HCT116 (cell line): ENCODE measurements around the gene SELENOM. TPM values are rescaled to one million over a fixed set of nuclear protein-coding genes. Genes with fewer than 3 reads are reported as not detected.

ENCODE experiments used
- ATAC-seq: fragments of 200-7000 bp; cut with Tn5 transposase; 2 replicates; pipeline ENCODE4 v1.9.1; 2020; ENCODE audit warnings: mild to moderate bottlenecking, moderate library complexity
- BruUV-seq: library from RNA; stranded (reverse); fragments of 400-500 nt; replicated peaks from 2 replicates; lab custom pipeline; 2021; lab: Mats Ljungman, UMichigan
- CTCF ChIA-PET: fragments of 300-600 bp; sonication (Branson Sonifier 250); formaldehyde crosslinking; loops from one replicate; lab custom pipeline; 2021; ENCODE audit warnings: antibody characterized with exemption; lab: Charles Lee
- POLR2A ChIA-PET: fragments of 300-600, 350-600 bp; sonication (Branson Sonifier 250); formaldehyde crosslinking; loops from one replicate; lab custom pipeline; 2021; ENCODE audit warnings: antibody characterized with exemption; lab: Charles Lee
- RAD21 ChIA-PET, 2 experiments: fragments of 300-600 bp; sonication (Branson Sonifier 250); formaldehyde crosslinking; loops; one replicate each; lab custom pipeline; 2023; ENCODE audit warnings: low total read pairs in 2 of 2; ENCODE audit not compliant: uncharacterized antibody in 2 of 2, unreplicated experiment in 2 of 2, low non-redundant PET in 1 of 2; lab: Charles Lee
- DNase-seq: peaks from one replicate; pipeline ENCODE4 v3.0.0-alpha.2; 2010; ENCODE audit warnings: low read depth, low spot score
- H2AFZ ChIP-seq: fragments of 200-600 bp; shearing (Covaris generic), sonication (generic); 2 replicates; pipeline ENCODE4 v1.6.1; 2017; ENCODE audit warnings: low read depth, mixed run types, mixed read lengths, antibody characterized with exemption, low read length; ENCODE audit not compliant: poor library complexity, severe bottlenecking
- H3K27ac ChIP-seq: 2 replicates; pipeline ENCODE4 v1.5.1; 2012; ENCODE audit warnings: low read depth, low read length
- H3K27me3 ChIP-seq: fragments of 200-600 bp; sonication (generic); 2 replicates; pipeline ENCODE4 v1.6.1; 2016; ENCODE audit warnings: mixed run types, low read length, mixed read lengths; ENCODE audit not compliant: insufficient read depth
- H3K36me3 ChIP-seq, 2 experiments: fragments of 200-500 bp in 1 of 2; fragments of 200-600 bp in 1 of 2; sonication (Bioruptor generic) in 1 of 2; sonication (generic) in 1 of 2; 2 replicates each; pipeline versions ENCODE4 v1.5.1 to v1.6.1; 2014 to 2016; ENCODE audit warnings: low read length in 2 of 2, inconsistent platforms in 1 of 2, mixed read lengths in 1 of 2, mixed run types in 1 of 2; ENCODE audit not compliant: insufficient read depth in 2 of 2, control insufficient read depth in 1 of 2
- H3K4me1 ChIP-seq, 2 experiments: fragments of 200-600 bp in 1 of 2; sonication (generic) in 1 of 2; 2 replicates each; pipeline versions ENCODE4 v1.5.1 to v1.6.1; 2012 to 2017; ENCODE audit warnings: low read length in 2 of 2, inconsistent platforms in 1 of 2, mild to moderate bottlenecking in 1 of 2, mixed read lengths in 1 of 2, mixed run types in 1 of 2, moderate library complexity in 1 of 2; ENCODE audit not compliant: insufficient read depth in 2 of 2, control insufficient read depth in 1 of 2
- H3K4me2 ChIP-seq: fragments of 200-600 bp; sonication (generic); 2 replicates; pipeline ENCODE4 v1.6.1; 2017; ENCODE audit warnings: mixed run types, low read length, mixed read lengths
- H3K4me3 ChIP-seq, 2 experiments: fragments of 200-600 bp in 1 of 2; sonication (generic) in 1 of 2; replicated peaks in 1 of 2; 2 replicates each; pipeline ENCODE4 v1.5.1; 2011 to 2016; ENCODE audit warnings: low read length in 2 of 2, control low read depth in 1 of 2, low read depth in 1 of 2, mild to moderate bottlenecking in 1 of 2, mixed read lengths in 1 of 2, mixed run types in 1 of 2
- H3K79me2 ChIP-seq: fragments of 200-600 bp; sonication (generic); 2 replicates; pipeline ENCODE4 v1.6.1; 2017; ENCODE audit warnings: mild to moderate bottlenecking, mixed run types, low read length, moderate library complexity, mixed read lengths; ENCODE audit not compliant: insufficient read depth
- H3K9ac ChIP-seq: fragments of 200-600 bp; sonication (generic); 2 replicates; pipeline ENCODE4 v1.6.1; 2016; ENCODE audit warnings: low read length, mixed read lengths
- H3K9me2 ChIP-seq: fragments of 200-600 bp; sonication (generic), shearing (Covaris generic); 2 replicates; pipeline ENCODE4 v1.6.1; 2017; ENCODE audit warnings: mixed run types, mild to moderate bottlenecking, moderate library complexity; ENCODE audit not compliant: insufficient read depth
- H3K9me3 ChIP-seq, 2 experiments: fragments of 200-500 bp in 1 of 2; fragments of 200-600 bp in 1 of 2; sonication (Bioruptor generic) in 1 of 2; sonication (generic) in 1 of 2; 2 replicates each; pipeline ENCODE4 v1.6.1; 2014 to 2017; ENCODE audit warnings: low read length in 2 of 2, mixed read lengths in 2 of 2, inconsistent platforms in 1 of 2, low read depth in 1 of 2, mild to moderate bottlenecking in 1 of 2, mixed run types in 1 of 2, moderate library complexity in 1 of 2; ENCODE audit not compliant: control insufficient read depth in 1 of 2, insufficient read depth in 1 of 2
- H4K20me1 ChIP-seq: fragments of 200-600 bp; sonication (generic), shearing (Covaris generic); 2 replicates; pipeline ENCODE4 v1.6.1; 2017; ENCODE audit warnings: mixed run types, mild to moderate bottlenecking, moderate library complexity; ENCODE audit not compliant: insufficient read depth
- CEBPB ChIP-seq: IDR thresholded peaks from 2 replicates; pipeline ENCODE4 v1.6.1; 2012; ENCODE audit warnings: low read depth
- ELF1 ChIP-seq: IDR thresholded peaks from 2 replicates; pipeline ENCODE4 v1.6.1; 2012; ENCODE audit warnings: low read depth, borderline replicate concordance
- EZH2 ChIP-seq: fragments of 200-600 bp; sonication (generic); IDR thresholded peaks from 2 replicates; pipeline ENCODE4 v1.6.1; 2017; ENCODE audit warnings: antibody characterized with exemption, mixed run types
- POLR2A ChIP-seq: IDR thresholded peaks from 2 replicates; pipeline ENCODE4 v1.7.0; 2011; ENCODE audit warnings: borderline replicate concordance; ENCODE audit not compliant: insufficient read depth, insufficient read length; ENCODE audit errors: extremely low read depth
- SIN3A ChIP-seq: IDR thresholded peaks from 2 replicates; pipeline ENCODE4 v1.6.1; 2012; ENCODE audit warnings: low read depth
- TCF7L2 ChIP-seq: IDR thresholded peaks from 2 replicates; pipeline ENCODE4 v1.7.0; 2011; ENCODE audit warnings: borderline replicate concordance, inconsistent platforms; ENCODE audit not compliant: insufficient read depth, insufficient read length; ENCODE audit errors: extremely low read depth
- YY1 ChIP-seq: IDR thresholded peaks from 2 replicates; pipeline ENCODE4 v1.6.1; 2011; ENCODE audit warnings: low read length, low read depth, moderate library complexity, mild to moderate bottlenecking; ENCODE audit not compliant: insufficient replicate concordance; ENCODE audit errors: extremely low read depth
- ZFX ChIP-seq: fragments of 450-650 bp; IDR thresholded peaks from 2 replicates; pipeline ENCODE4 v1.6.1; 2017
- intact Hi-C: fragments of 100-400 bp; cut with micrococcal nuclease; formaldehyde crosslinking; loops from 2 replicates; pipeline ENCODE4 v1.10.0; 2022
- total RNA-seq: library from RNA; stranded (reverse); gene quantifications from one replicate; pipeline ENCODE4 v1.2.1, GENCODE V29; 2021; ENCODE audit not compliant: unreplicated experiment
- TF ChIP-seq, protein P1 (sequence below): IDR thresholded peaks from 2 replicates; pipeline ENCODE4 v1.6.1; 2012
- TF ChIP-seq, protein P2 (sequence below): IDR thresholded peaks from 2 replicates; pipeline ENCODE4 v1.6.1; 2012; ENCODE audit warnings: low read depth
- TF ChIP-seq, protein P3 (sequence below): IDR thresholded peaks from 2 replicates; pipeline ENCODE4 v1.6.1; 2011; ENCODE audit warnings: mild to moderate bottlenecking, low read length, moderate library complexity; ENCODE audit not compliant: insufficient replicate concordance; ENCODE audit errors: extremely low read depth

Gene SELENOM
- total RNA-seq, 1 experiment from 2014 or later = 65.6 TPM

DNA sequence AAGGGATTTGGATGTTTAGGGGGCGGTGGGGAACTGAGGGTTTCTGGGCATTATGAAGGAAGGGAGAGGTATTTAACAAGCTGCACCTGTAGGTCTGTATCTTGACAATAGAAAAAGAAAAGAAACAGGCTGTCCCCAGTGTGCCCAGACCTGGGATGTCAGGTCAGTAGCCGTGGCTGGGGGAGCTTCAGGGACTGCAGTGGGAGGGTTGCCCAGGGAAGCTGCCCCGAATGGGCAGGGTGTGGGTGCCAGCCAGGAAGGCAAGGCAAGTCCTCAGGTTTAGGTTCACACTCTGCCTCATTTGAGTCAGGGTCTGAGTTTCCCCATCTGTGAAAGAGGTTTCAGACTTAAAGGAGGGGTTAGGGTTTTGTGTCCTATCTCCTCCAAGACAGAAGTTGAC is 16.9 kb upstream of the SELENOM start:
- Histone ChIP-seq H3K4me3 (no peak overlapping the region), H3K27me3 (no peaks in the 10 kb centered on the region), H3K9me2 (no peaks in the 10 kb centered on the region), H3K79me2 (no peaks in the 10 kb centered on the region), H3K9me3 (no peaks in the 10 kb centered on the region), H3K4me2 (no peak overlapping the region), H3K36me3 (no peaks in the 10 kb centered on the region), H3K4me1 (peaks cover 9 to 25% of the 10 kb centered on the region in 2 experiments), H4K20me1 (no peaks in the 10 kb centered on the region), H2AFZ (no peak overlapping the region), H3K27ac (no peak overlapping the region), H3K9ac (no peak overlapping the region)
- ChIA-PET RAD21 (no interaction called here), POLR2A (interaction anchor here (0.5 kb wide), 1 partner anchor 183 kb away, joined by 3 read pairs; no protein-coding TSS in a partner anchor), CTCF (interaction anchor here (1.8 kb wide), 1 partner anchor 17 kb away, joined by 6 read pairs; the partner anchor contains the start of gene SELENOM)
- intact Hi-C loops = no loop called here
- ATAC-seq (no peak), DNase-seq (no peak)
- no TSS peak for BruUV-seq
- no peak for TF ChIP-seq ZFX
- TF ChIP-seq POLR2A = no peak
- no peak for TF ChIP-seq ELF1
- TF ChIP-seq CEBPB = no peak
- TF ChIP-seq TCF7L2 = no peak
- TF ChIP-seq SIN3A = no peak

DNA sequence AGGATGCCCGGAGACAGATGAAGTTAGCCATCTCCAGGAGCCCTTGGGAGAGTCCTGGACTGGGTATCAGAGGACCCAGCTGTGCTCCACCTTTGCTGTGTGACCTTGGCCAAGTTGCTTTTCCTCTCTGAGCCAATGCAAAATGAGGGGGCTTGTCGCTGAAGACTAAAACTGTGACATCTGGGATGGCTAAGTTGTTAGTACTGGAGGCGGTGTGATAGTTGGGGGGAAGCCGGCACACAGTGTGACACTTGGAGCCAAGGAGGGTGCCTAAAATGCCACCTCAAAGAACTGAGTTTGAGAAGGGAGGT is 15.9 kb upstream of the SELENOM start:
- Histone ChIP-seq H3K9ac (peak overlapping the region; percentile 56), H3K4me3 (peak overlapping the region; percentile 70 to 73), H3K4me1 (peaks cover 9 to 25% of the 10 kb centered on the region in 2 experiments), H2AFZ (no peak overlapping the region), H3K9me2 (no peaks in the 10 kb centered on the region), H3K36me3 (no peaks in the 10 kb centered on the region), H3K4me2 (peak overlapping the region; percentile 81), H4K20me1 (no peaks in the 10 kb centered on the region), H3K9me3 (no peaks in the 10 kb centered on the region), H3K27me3 (no peaks in the 10 kb centered on the region), H3K27ac (peak overlapping the region; percentile 47; the same call in 1 of the 2 replicates), H3K79me2 (no peaks in the 10 kb centered on the region)
- intact Hi-C loops = no loop called here
- ChIA-PET CTCF (interaction anchor here (2.5 kb wide), 1 partner anchor 16 kb away, joined by 12 read pairs; the partner anchor contains the start of gene SELENOM), RAD21 (no interaction called here), POLR2A (interaction anchor here (0.9 to 1.5 kb wide), 2 partner anchors 16 to 43 kb away, joined by 3 to 6 read pairs; partner anchors contain the start of genes SELENOM and SMTN)
- TF ChIP-seq, protein P1, sequence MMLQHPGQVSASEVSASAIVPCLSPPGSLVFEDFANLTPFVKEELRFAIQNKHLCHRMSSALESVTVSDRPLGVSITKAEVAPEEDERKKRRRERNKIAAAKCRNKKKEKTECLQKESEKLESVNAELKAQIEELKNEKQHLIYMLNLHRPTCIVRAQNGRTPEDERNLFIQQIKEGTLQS = no peak
- TF ChIP-seq EZH2 = no peak
- TF ChIP-seq YY1 = no peak
- TF ChIP-seq, protein P2, sequence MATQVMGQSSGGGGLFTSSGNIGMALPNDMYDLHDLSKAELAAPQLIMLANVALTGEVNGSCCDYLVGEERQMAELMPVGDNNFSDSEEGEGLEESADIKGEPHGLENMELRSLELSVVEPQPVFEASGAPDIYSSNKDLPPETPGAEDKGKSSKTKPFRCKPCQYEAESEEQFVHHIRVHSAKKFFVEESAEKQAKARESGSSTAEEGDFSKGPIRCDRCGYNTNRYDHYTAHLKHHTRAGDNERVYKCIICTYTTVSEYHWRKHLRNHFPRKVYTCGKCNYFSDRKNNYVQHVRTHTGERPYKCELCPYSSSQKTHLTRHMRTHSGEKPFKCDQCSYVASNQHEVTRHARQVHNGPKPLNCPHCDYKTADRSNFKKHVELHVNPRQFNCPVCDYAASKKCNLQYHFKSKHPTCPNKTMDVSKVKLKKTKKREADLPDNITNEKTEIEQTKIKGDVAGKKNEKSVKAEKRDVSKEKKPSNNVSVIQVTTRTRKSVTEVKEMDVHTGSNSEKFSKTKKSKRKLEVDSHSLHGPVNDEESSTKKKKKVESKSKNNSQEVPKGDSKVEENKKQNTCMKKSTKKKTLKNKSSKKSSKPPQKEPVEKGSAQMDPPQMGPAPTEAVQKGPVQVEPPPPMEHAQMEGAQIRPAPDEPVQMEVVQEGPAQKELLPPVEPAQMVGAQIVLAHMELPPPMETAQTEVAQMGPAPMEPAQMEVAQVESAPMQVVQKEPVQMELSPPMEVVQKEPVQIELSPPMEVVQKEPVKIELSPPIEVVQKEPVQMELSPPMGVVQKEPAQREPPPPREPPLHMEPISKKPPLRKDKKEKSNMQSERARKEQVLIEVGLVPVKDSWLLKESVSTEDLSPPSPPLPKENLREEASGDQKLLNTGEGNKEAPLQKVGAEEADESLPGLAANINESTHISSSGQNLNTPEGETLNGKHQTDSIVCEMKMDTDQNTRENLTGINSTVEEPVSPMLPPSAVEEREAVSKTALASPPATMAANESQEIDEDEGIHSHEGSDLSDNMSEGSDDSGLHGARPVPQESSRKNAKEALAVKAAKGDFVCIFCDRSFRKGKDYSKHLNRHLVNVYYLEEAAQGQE = no peak
- TF ChIP-seq, protein P3, sequence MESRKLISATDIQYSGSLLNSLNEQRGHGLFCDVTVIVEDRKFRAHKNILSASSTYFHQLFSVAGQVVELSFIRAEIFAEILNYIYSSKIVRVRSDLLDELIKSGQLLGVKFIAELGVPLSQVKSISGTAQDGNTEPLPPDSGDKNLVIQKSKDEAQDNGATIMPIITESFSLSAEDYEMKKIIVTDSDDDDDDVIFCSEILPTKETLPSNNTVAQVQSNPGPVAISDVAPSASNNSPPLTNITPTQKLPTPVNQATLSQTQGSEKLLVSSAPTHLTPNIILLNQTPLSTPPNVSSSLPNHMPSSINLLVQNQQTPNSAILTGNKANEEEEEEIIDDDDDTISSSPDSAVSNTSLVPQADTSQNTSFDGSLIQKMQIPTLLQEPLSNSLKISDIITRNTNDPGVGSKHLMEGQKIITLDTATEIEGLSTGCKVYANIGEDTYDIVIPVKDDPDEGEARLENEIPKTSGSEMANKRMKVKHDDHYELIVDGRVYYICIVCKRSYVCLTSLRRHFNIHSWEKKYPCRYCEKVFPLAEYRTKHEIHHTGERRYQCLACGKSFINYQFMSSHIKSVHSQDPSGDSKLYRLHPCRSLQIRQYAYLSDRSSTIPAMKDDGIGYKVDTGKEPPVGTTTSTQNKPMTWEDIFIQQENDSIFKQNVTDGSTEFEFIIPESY = no peak
- DNase-seq = no peak
- no peak; the same call in 1 of the 2 replicates for ATAC-seq
- TSS peak; percentile 66 for BruUV-seq
